HG02610 (cell line): Measurements from ENCODE around the gene RAB7B.

Experiments
- ATAC-seq: cut with Tn5 transposase; IDR thresholded peaks from one replicate; pipeline ENCODE4 v1.9.1; 2021; ENCODE audit warnings: mild to moderate bottlenecking, moderate library complexity; ENCODE audit not compliant: unreplicated experiment

Gene RAB7B

DNA sequence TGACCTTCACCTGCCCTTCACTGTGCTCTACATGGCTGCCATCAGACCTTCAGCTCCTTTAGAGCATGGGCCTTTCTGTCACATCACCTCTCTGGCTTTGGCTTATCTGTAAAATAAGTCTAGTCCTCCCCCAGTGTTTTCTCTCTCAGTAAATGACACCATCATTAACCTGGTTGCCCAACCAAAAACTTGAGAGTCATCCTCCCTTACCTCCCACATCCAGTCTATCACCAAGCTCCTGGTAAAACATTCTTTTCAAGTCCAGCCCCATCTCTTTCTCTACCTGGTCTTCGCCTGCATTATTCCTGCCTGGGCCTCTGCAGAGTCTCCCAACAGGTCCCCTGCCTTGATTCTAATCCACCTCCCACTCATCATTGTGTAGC, 73.0 kb downstream of the RAB7B start:
- ATAC-seq: no peak

DNA sequence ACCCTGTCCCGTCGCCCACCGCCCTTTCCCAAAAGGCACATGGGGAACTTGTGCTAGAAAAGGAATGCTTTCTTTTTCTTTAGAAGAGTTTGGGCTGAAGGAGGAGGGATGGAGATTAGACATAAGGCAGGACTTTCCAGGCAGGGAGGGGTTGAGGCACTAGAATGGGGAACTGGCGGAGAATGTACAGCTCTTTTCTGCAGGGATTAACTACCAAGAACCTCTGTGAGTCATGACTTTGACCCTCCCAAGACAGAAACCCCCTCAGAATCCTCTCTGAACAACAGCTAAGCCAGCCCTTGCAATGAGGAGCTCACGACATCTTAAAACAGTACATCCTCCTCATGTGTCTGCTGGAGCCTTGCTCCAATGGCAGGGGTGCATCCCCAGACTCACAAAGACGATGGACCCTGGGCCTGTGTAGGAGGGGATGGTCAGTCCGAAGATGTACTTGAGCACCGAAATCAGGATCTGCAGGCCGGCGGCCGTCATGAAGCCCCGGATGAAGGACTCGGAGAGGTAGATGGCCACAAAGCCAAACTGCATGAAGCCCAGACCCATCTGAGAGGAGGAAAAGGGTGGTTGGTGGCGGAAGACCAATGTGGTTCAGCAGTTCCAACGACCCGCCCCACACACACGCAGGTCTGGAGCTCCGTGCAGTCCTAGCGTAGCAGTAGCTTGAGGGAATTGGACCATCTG, 73.5 kb downstream of the RAB7B start:
- no peak for ATAC-seq

DNA sequence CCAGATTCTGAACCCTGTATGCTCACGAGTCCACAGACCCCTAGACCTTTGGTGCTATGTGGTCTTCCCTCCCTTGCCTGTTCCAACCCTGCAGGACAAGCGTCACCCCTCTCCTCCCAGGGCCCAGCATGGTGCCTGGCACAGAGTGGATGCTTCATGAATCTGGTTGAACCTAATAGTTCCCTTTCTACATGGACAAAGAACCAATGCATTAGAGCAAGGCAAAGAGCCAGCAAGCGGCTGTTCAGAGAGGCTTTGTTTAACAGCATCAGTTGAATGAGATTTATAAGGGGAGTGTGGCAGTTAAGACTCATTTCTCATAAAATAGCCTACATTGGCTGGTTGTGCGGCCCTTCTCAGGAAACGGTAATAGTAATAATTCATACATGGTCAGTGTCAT, 74.9 kb downstream of the RAB7B start:
- ATAC-seq: no peak

DNA sequence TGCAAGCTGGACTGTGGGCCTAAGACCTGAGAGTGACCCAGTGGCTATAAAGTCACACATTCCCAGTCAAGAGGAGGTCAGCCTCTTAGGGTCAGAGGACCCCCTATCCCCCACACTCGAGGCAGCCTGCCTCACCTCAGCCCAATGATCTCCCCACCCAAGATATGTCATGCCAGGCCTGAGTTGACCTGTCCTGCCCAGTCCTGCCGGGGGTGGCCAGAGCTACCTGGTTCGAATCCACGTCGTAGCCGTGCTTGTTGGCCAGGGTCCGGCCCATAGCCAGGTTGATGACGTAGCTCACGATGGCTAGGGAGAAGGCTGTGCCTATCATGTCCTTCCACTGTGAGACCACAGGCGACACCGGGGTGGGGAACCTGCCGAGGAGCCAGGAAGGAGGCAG, 75.5 kb downstream of the RAB7B start:
- ATAC-seq: no peak

DNA sequence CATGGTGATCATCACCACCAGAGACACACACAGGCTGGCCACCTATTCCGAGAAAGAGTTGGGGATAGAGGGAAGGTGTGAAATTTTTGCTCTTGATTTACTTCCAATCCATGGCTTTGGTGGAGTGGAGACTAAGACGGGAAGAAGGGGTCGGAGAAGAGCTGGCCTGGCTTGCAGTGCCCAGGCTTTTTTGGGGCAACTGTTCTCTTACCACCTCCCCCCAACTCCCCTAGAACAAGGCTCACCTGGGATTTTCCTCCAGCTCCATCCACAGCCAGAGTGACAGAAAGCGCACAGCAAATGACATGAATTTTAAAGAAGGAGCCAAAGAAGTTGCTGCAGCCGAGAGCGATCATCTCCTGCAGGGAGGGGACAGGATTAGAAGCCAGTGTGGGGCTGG, 75.9 kb downstream of the RAB7B start:
- no peak for ATAC-seq
